CD14-positive monocyte (primary cell): ENCODE data around the gene CREB5. TPM values are rescaled to one million over a fixed set of nuclear protein-coding genes. Genes with fewer than 3 reads are reported as not detected.

Experiments
- DNase-seq, 3 donors: peaks; one replicate each; pipeline ENCODE4 v3.0.0-alpha.2; 2011 to 2022
- H2AFZ ChIP-seq: 2 replicates; pipeline ENCODE4 v1.6.0; 2012; ENCODE audit warnings: mild to moderate bottlenecking, low read depth, low read length, inconsistent platforms; ENCODE audit not compliant: insufficient read depth, poor library complexity, severe bottlenecking
- H3K27ac ChIP-seq, 2 donors: 1 replicate in 1 of 2; 2 replicates in 1 of 2; pipeline ENCODE4 v1.5.1; 2012 to 2013; ENCODE audit warnings: low read length in 2 of 2, control low read depth in 1 of 2, inconsistent platforms in 1 of 2, low read depth in 1 of 2, mild to moderate bottlenecking in 1 of 2
- H3K27me3 ChIP-seq, 2 donors: one replicate each; pipeline versions ENCODE4 v1.6.0 to v1.6.1; 2011 to 2013; ENCODE audit warnings: low read length in 2 of 2; ENCODE audit not compliant: control insufficient read depth in 2 of 2, insufficient read depth in 2 of 2
- H3K36me3 ChIP-seq, 2 donors: replicated peaks in 1 of 2; 1 replicate in 1 of 2; 2 replicates in 1 of 2; pipeline versions ENCODE4 v1.5.1 to v1.6.1; 2012 to 2013; ENCODE audit warnings: low read length in 2 of 2, control low read depth in 1 of 2, inconsistent platforms in 1 of 2, mild to moderate bottlenecking in 1 of 2; ENCODE audit not compliant: insufficient read depth in 2 of 2, control insufficient read depth in 1 of 2
- H3K4me1 ChIP-seq, 2 donors: 1 replicate in 1 of 2; 2 replicates in 1 of 2; pipeline versions ENCODE4 v1.5.1 to v1.6.1; 2012 to 2013; ENCODE audit warnings: low read length in 2 of 2, control low read depth in 1 of 2, inconsistent platforms in 1 of 2, mild to moderate bottlenecking in 1 of 2, moderate library complexity in 1 of 2; ENCODE audit not compliant: insufficient read depth in 2 of 2, control insufficient read depth in 1 of 2
- H3K4me2 ChIP-seq: replicated peaks from 2 replicates; pipeline ENCODE3; 2012; ENCODE audit warnings: low read length, moderate library complexity, mild to moderate bottlenecking; ENCODE audit not compliant: poor library complexity, severe bottlenecking; ENCODE audit errors: extremely low read depth
- H3K4me3 ChIP-seq, 3 experiments: fragments of 200-600 bp in 1 of 3; sonication (generic) in 1 of 3; replicated peaks in 1 of 3; 1 replicate in 2 of 3; 2 replicates in 1 of 3; pipeline ENCODE4 v1.5.1; 2011 to 2013; ENCODE audit warnings: low read length in 3 of 3, mild to moderate bottlenecking in 3 of 3, control low read depth in 2 of 3, low read depth in 2 of 3, inconsistent platforms in 1 of 3, moderate library complexity in 1 of 3
- H3K79me2 ChIP-seq: 2 replicates; pipeline ENCODE4 v1.6.0; 2012; ENCODE audit warnings: mild to moderate bottlenecking, control low read depth, inconsistent platforms, low read length, moderate library complexity; ENCODE audit not compliant: insufficient read depth
- H3K9ac ChIP-seq: 2 replicates; pipeline ENCODE4 v1.6.0; 2017; ENCODE audit warnings: low read length, mild to moderate bottlenecking; ENCODE audit not compliant: insufficient read depth, poor library complexity, severe bottlenecking
- H3K9me3 ChIP-seq, 2 donors: replicated peaks in 1 of 2; 1 replicate in 1 of 2; 2 replicates in 1 of 2; pipeline versions ENCODE4 v1.5.1 to v1.6.1; 2012 to 2013; ENCODE audit warnings: low read length in 2 of 2, control low read depth in 1 of 2; ENCODE audit not compliant: control insufficient read depth in 1 of 2, insufficient read depth in 1 of 2
- H4K20me1 ChIP-seq: 2 replicates; pipeline ENCODE4 v1.6.0; 2012; ENCODE audit warnings: mild to moderate bottlenecking, low read length, control low read depth, moderate library complexity; ENCODE audit not compliant: insufficient read depth
- H3K27ac Mint-ChIP-seq, 7 donors: one replicate each; pipeline ENCODE4 v1.8.0; 2020; ENCODE audit warnings: mild to moderate bottlenecking in 7 of 7, mixed read lengths in 7 of 7, moderate library complexity in 6 of 7, inconsistent platforms in 2 of 7
- H3K27me3 Mint-ChIP-seq, 3 donors: one replicate each; pipeline ENCODE4 v1.8.0; 2021 to 2022; ENCODE audit warnings: low read depth in 3 of 3, mild to moderate bottlenecking in 3 of 3, mixed read lengths in 3 of 3, moderate library complexity in 3 of 3, inconsistent platforms in 1 of 3
- H3K36me3 Mint-ChIP-seq, 2 donors: one replicate each; pipeline ENCODE4 v1.8.0; 2020; ENCODE audit warnings: mixed read lengths in 2 of 2, inconsistent platforms in 1 of 2, mild to moderate bottlenecking in 1 of 2
- H3K4me1 Mint-ChIP-seq: one replicate; pipeline ENCODE4 v1.8.0; 2020; ENCODE audit warnings: mild to moderate bottlenecking, mixed read lengths
- H3K4me3 Mint-ChIP-seq, 2 donors: one replicate each; pipeline ENCODE4 v1.8.0; 2020; ENCODE audit warnings: mild to moderate bottlenecking in 2 of 2, mixed read lengths in 2 of 2, moderate library complexity in 1 of 2
- H3K9me3 Mint-ChIP-seq, 7 donors: one replicate each; pipeline ENCODE4 v1.8.0; 2020 to 2022; ENCODE audit warnings: mixed read lengths in 7 of 7, mild to moderate bottlenecking in 6 of 7, moderate library complexity in 6 of 7, inconsistent platforms in 2 of 7
- CTCF ChIP-seq: fragments of 200-600 bp; IDR thresholded peaks from one replicate; pipeline ENCODE4 v1.8.0; 2022; ENCODE audit warnings: antibody characterized with exemption, mild to moderate bottlenecking
- WGBS: methylation state at CpG from one replicate; pipeline ENCODE4 v1.1.5; 2013; ENCODE audit warnings: missing lambda C conversion rate; ENCODE audit not compliant: insufficient coverage; 5-methylcytosine and 5-hydroxymethylcytosine counted together
- intact Hi-C, 2 donors: fragments of 100-400 bp; cut with micrococcal nuclease; formaldehyde crosslinking; loops; one replicate each; pipeline versions ENCODE4 v1.15.0 to v1.15.1; 2023
- polyA plus RNA-seq, 3 donors: library from polyadenylated mRNA; depleted of rRNA in 1 of 3; unstranded in 2 of 3; stranded (reverse) in 1 of 3; fragments of 300-500 nt in 2 of 3; fragments of >200 nt in 1 of 3; fragmentation: Illumina TruSeq in 2 of 3; gene quantifications; 1 replicate in 2 of 3; 2 replicates in 1 of 3; pipeline ENCODE4 v1.2.3, GENCODE V29; 2012 to 2021

The CREB5 gene
- polyA plus RNA-seq, 3 donors, result 25.1 to 72.3 (median 44.2) TPM

- H3K4me3 ChIP-seq, result no peak overlapping the region
- Mint-ChIP-seq H3K9me3 (peaks cover 0 to 8% (median 0%) of the 10 kb centered on the region in 7 donors), H3K27me3 (peaks cover 0 to 9% (median 3%) of the 10 kb centered on the region in 3 donors)
Observed at GRCh38 chr7:28532181-28532580, 119.9 kb downstream of the CREB5 start.

GRCh38 chr7:28533267-28533666 is 120.9 kb downstream of the CREB5 start:
- Histone ChIP-seq H3K36me3 (no peaks in the 10 kb centered on the region), H3K27me3 (peaks cover 0 to 4% of the 10 kb centered on the region in 2 donors), H3K27ac (no peak overlapping the region), H3K9me3 (no peaks in the 10 kb centered on the region), H3K79me2 (no peaks in the 10 kb centered on the region), H3K9ac (no peak overlapping the region), H3K4me2 (no peak overlapping the region), H4K20me1 (no peaks in the 10 kb centered on the region), H2AFZ (no peak overlapping the region), H3K4me3 (no peak overlapping the region), H3K4me1 (no peaks in the 10 kb centered on the region)
- no peaks in the 10 kb centered on the region for H3K36me3 Mint-ChIP-seq
- H3K27me3 Mint-ChIP-seq, result peaks cover 2 to 11% (median 3%) of the 10 kb centered on the region in 3 donors
- H3K27ac Mint-ChIP-seq, result no peak overlapping the region
- H3K4me3 Mint-ChIP-seq, result no peak overlapping the region
- H3K9me3 Mint-ChIP-seq, result peaks cover 0 to 8% (median 0%) of the 10 kb centered on the region in 7 donors
- TF ChIP-seq CTCF, result no peak
- no peaks in the 10 kb centered on the region for H3K4me1 Mint-ChIP-seq
- 96% methylated on average over 6 of the region's 8 CpGs for WGBS
- intact Hi-C loops, result no loop called here
- DNase-seq, result no peak

More at GRCh38 chr7:28532181-28532580, 119.9 kb downstream of the CREB5 start:
- H3K9ac ChIP-seq, result no peak overlapping the region
- 87% methylated on average over 3 of the region's 7 CpGs for WGBS
- H3K9me3 ChIP-seq, result no peaks in the 10 kb centered on the region
- no peaks in the 10 kb centered on the region for H4K20me1 ChIP-seq
- no peaks in the 10 kb centered on the region for H3K79me2 ChIP-seq
- H2AFZ ChIP-seq, result no peak overlapping the region
- DNase-seq, result no peak
- no peaks in the 10 kb centered on the region for H3K4me1 Mint-ChIP-seq
- no peak overlapping the region for H3K4me2 ChIP-seq
- H3K36me3 Mint-ChIP-seq, result no peaks in the 10 kb centered on the region
- peaks cover 0 to 4% of the 10 kb centered on the region in 2 donors for H3K27me3 ChIP-seq
- H3K27ac Mint-ChIP-seq, result no peak overlapping the region
- H3K27ac ChIP-seq, result no peak overlapping the region
- TF ChIP-seq CTCF, result no peak
- H3K4me3 Mint-ChIP-seq, result no peak overlapping the region
- H3K4me1 ChIP-seq, result no peaks in the 10 kb centered on the region
- no peaks in the 10 kb centered on the region for H3K36me3 ChIP-seq
- intact Hi-C loops, result no loop called here
